Measurements from ENCODE around the gene HEPACAM. TPM values are rescaled to one million over a fixed set of nuclear protein-coding genes. Genes with fewer than 3 reads are reported as not detected.

HEPACAM gene
- total RNA-seq, 1 experiment from 2014 or later = not detected

DNA sequence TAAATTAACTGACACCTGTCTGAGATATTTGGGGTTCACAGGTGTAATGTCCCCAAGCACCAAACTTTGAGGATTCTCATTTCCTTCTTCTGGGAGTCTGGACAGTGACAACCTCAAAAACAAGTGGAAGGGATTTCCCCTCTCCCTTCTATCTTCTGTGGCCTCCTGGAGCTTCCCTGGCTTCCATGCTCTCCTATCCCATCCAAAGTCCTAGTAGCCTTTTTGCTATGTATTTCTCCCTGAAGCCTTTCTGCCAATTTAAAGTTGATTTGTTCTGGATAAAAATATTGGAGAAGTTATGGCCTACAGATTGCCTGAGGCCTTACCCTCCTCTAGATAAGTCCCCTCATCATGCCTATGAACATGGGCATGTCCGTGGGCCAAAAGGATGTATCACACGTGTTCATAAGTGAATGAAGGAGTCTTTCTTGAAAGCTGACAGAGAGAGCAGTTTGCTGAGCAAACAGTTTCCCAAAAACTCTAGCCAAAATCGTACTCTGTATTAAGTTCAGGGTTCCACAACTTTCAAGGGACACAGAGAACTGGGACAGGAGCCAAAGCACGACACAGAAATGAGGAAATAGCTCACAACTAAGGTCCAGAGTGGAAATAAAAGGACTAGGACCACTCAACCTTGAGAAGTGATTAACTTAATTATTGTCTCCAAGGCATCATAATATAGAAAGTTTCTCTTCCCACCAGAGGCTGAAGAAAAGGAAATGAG, 6.7 kb downstream of the HEPACAM start:
- TF ChIP-seq CTCF (conservative IDR thresholded peaks at IDR 0.05; ENCODE audit: low read depth, low read length) (no peak), EZH2 (IDR thresholded peaks at IDR 0.05; ENCODE audit: borderline replicate concordance, low read depth, low read length, poor library complexity, severe bottlenecking) (no peak)
- no peak overlapping the region for H3K4me3 ChIP-seq (ENCODE audit: low read depth, low read length, poor library complexity, severe bottlenecking)
- no peaks in the 10 kb centered on the region for H3K9me3 ChIP-seq (ENCODE audit: low read depth, low read length, poor library complexity, severe bottlenecking)
- no peak overlapping the region for H3K27ac ChIP-seq (ENCODE audit: low read depth, low read length, poor library complexity, severe bottlenecking)
- no peak for DNase-seq (ENCODE audit: low spot score)
- intact Hi-C loops (cut with micrococcal nuclease; ENCODE audit: unreplicated experiment) = no loop called here
- POLR2A ChIA-PET (ENCODE audit: low non-redundant PET) = interaction anchor here (0.7 kb wide), 1 partner anchor 11 kb away, joined by 5 read pairs; no protein-coding TSS in a partner anchor
- no peaks in the 10 kb centered on the region for H3K4me1 ChIP-seq (ENCODE audit: insufficient read depth, low read length, poor library complexity, severe bottlenecking)
- no TSS peak for BruUV-seq (replicated peaks)
- H3K27me3 ChIP-seq (replicated peaks; ENCODE audit: insufficient read depth, low read depth, low read length, poor library complexity) = no peaks in the 10 kb centered on the region
- no peaks in the 10 kb centered on the region for H3K36me3 ChIP-seq (ENCODE audit: insufficient read depth, low read length, poor library complexity, severe bottlenecking)
- CTCF ChIA-PET = no interaction called here

GRCh38 chr11:124923296-124923695, 12.6 kb downstream of the HEPACAM start:
- no peak overlapping the region for H3K27ac ChIP-seq (ENCODE audit: low read depth, low read length, poor library complexity, severe bottlenecking)
- H3K27me3 ChIP-seq (replicated peaks; ENCODE audit: insufficient read depth, low read depth, low read length, poor library complexity) = no peaks in the 10 kb centered on the region
- no TSS peak for BruUV-seq (replicated peaks)
- no peak overlapping the region for H3K4me3 ChIP-seq (ENCODE audit: low read depth, low read length, poor library complexity, severe bottlenecking)
- no peak for DNase-seq (ENCODE audit: low spot score)
- ChIA-PET POLR2A (ENCODE audit: low non-redundant PET) (no interaction called here), CTCF (no interaction called here)
- no peaks in the 10 kb centered on the region for H3K4me1 ChIP-seq (ENCODE audit: insufficient read depth, low read length, poor library complexity, severe bottlenecking)
- H3K36me3 ChIP-seq (ENCODE audit: insufficient read depth, low read length, poor library complexity, severe bottlenecking) = no peaks in the 10 kb centered on the region
- intact Hi-C loops (cut with micrococcal nuclease; ENCODE audit: unreplicated experiment) = no loop called here
- no peaks in the 10 kb centered on the region for H3K9me3 ChIP-seq (ENCODE audit: low read depth, low read length, poor library complexity, severe bottlenecking)
- TF ChIP-seq EZH2 (IDR thresholded peaks at IDR 0.05; ENCODE audit: borderline replicate concordance, low read depth, low read length, poor library complexity, severe bottlenecking) (no peak), CTCF (conservative IDR thresholded peaks at IDR 0.05; ENCODE audit: low read depth, low read length) (no peak)

DNA sequence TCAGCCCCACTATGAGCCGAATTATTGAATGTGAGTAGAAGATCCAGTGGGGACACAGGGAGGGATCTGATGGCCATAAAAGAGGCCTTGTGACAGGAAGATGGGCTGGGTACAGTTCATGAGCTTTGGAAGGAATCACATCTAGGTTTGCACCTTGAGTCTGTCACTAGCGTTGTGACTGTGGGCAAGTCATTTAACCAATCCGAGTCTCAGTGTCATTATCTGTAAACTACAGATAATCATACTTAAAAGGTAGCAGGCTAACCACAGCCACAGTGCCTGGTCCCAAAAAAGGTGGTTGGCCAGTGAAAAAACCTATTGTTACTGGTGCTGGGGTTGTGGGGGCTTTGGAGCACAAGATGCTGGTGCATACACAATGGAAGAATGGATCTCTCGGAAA, 13.0 kb downstream of the HEPACAM start:
- Histone ChIP-seq H3K27me3 (replicated peaks; ENCODE audit: insufficient read depth, low read depth, low read length, poor library complexity) (no peaks in the 10 kb centered on the region), H3K9me3 (ENCODE audit: low read depth, low read length, poor library complexity, severe bottlenecking) (no peaks in the 10 kb centered on the region), H3K27ac (ENCODE audit: low read depth, low read length, poor library complexity, severe bottlenecking) (no peak overlapping the region), H3K4me1 (ENCODE audit: insufficient read depth, low read length, poor library complexity, severe bottlenecking) (no peaks in the 10 kb centered on the region), H3K4me3 (ENCODE audit: low read depth, low read length, poor library complexity, severe bottlenecking) (no peak overlapping the region), H3K36me3 (ENCODE audit: insufficient read depth, low read length, poor library complexity, severe bottlenecking) (no peaks in the 10 kb centered on the region)
- DNase-seq (ENCODE audit: low spot score) = no peak
- no TSS peak for BruUV-seq (replicated peaks)
- TF ChIP-seq CTCF (conservative IDR thresholded peaks at IDR 0.05; ENCODE audit: low read depth, low read length) = no peak
- TF ChIP-seq EZH2 (IDR thresholded peaks at IDR 0.05; ENCODE audit: borderline replicate concordance, low read depth, low read length, poor library complexity, severe bottlenecking) = no peak
- ChIA-PET POLR2A (ENCODE audit: low non-redundant PET) (no interaction called here), CTCF (no interaction called here)
- intact Hi-C loops (cut with micrococcal nuclease; ENCODE audit: unreplicated experiment) = no loop called here
